ENCODE measurements around the gene DEPDC7.
"Not testable (repeated sequence)": the region's sequence is repeated elsewhere in the genome, so short reads cannot be mapped to it uniquely, and the experiment has no call there.

Gene DEPDC7

DNA sequence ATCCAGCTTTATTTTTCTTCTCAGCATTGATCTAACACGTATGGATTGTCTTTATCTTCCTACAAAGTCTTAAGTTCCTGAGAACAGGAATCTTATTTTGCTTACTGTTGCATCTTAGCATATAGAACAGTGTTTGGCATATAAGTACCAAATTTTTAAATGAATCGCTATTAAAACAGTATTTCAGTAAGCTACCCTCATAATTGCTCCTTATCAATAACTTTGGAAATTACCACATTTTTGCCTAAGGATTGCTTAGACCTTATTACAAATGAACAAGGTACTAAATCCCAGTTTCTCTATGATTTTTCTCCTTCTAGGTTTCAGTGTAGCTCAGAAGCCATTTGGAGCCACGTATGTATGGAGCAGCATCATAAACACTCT is 9.7 kb downstream of the DEPDC7 start:
- DNase-seq (ENCODE audit: low read depth in 3 of 3): no peak

DNA sequence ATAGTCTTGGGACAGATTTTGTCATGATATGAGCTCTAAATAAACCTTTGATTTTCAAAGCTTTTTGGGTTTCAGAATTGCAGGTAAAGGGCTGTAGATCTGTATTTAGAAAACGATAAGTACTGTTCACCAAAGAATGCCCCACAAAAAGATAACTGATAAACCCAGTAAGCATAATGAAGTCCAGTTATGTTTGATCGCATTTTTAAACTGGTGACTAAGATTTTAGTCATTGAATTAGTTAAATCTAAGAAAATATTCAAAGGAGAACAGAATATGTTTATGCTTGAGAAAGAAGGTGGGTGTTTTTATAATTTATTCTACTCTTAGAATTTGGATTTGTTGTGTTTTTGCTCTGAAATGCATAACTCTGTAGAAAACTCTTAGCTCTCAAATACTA is 11.6 kb downstream of the DEPDC7 start:
- no peak for DNase-seq (ENCODE audit: low read depth in 3 of 3)

DNA sequence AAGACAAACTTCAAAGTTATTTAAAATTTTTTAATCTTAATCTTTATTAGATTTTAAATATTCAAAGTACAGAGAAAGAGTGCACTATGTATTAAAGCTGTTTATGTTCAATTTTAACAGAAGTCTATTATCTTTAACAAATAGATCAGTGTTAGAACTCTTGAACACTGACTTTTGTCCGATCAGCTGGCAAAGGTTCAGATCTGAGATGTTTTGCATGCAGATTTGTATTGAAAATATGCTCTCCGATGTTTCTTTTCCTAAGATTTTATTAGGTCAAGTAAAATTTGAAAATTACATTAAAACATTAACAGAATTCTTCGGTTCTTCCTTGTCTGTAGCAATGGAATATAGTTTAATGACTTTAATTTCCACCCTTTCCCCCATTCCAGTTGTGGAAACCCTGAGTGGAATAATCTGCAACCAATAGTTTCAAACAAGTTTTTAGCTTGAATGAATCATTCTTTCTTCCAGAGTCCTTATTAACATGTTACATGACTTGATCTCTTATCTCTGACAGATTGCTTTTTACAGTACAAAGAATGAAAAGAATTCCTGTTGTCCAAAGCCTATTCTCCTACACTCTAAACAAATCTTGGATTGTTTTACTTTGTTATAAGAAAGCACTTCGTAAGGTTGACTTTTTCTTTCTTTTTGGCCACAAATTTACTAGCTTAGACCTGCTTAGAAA is 12.3 kb downstream of the DEPDC7 start:
- no peak for DNase-seq (ENCODE audit: low read depth in 3 of 3)

DNA sequence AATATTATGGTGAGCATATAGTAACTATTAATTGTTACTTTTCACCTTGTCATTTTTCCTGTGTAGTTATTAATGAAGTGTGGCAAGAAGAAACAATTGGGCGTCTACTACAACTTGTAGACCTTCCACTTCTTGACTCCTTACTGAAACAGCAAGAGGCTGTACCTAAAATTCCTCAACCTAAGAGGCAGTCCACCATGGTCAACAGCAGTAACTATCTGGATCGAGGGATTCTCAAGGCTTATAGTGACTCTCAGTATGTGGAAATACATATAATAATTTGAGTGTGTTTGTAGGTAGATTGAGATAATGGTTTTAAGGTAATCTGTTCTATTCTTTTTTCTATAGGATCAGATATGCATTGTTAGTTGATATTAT is 12.8 kb downstream of the DEPDC7 start:
- no peak for DNase-seq (ENCODE audit: low read depth in 3 of 3)

DNA sequence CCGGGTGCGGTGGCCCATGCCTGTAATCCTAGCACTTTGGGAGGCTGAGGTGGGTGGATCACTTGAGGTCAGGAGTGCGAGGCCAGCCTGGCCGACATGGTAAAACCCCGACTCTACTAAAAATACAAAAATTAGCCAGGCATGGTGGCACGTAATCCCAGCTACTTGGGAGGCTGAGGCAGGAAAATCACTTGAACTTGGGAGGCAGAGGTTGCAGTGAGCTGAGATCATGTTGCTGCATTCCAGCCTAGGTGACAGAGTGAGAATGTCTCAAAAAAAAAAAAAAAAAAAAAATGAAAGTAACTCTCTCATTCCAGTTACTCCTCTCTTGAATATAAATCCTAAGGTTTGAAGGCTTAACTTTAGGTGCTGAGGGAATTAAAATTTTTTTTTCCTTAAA is 13.5 kb downstream of the DEPDC7 start:
- not testable (repeated sequence) for DNase-seq (ENCODE audit: low read depth in 3 of 3)

DNA sequence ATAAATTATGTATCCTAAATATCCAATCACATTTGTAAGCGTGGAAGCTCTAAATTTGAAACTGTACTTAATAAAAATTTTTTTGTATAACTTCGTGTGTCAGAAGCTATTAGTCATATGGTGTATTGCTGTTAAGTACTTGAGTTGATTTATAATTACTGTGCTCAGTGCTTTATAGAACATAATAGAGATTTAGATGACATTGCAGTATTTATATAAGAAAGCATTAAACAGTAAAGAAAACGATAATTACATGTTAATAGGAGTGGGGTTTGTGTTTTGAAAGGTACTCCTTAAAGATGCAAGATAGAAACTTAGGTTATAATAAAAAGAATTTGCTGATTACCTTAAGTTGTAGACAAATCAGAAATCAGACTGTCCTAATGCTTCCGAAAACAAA is 17.8 kb downstream of the DEPDC7 start:
- no peak for DNase-seq (ENCODE audit: low read depth in 3 of 3)

DNA sequence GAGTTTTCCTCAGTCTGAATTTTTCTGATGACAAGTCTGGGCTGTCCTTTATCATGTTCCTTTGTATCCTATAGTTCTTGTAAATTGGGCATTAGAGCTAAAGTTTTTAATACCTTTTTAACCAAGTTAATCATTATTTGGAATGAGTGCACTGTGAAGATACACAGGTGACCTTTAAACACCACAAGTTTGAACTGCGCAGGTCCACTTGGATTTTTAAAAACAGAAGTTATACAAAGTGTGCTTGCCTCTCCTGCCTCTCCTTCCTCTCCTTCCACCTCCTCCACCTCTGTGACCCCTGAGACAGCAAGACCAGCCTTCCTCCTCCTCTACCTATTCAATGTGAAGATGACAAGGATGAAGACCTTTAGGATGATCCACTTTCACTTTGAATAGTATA is 19.3 kb downstream of the DEPDC7 start:
- DNase-seq (ENCODE audit: low read depth in 3 of 3): no peak

DNA sequence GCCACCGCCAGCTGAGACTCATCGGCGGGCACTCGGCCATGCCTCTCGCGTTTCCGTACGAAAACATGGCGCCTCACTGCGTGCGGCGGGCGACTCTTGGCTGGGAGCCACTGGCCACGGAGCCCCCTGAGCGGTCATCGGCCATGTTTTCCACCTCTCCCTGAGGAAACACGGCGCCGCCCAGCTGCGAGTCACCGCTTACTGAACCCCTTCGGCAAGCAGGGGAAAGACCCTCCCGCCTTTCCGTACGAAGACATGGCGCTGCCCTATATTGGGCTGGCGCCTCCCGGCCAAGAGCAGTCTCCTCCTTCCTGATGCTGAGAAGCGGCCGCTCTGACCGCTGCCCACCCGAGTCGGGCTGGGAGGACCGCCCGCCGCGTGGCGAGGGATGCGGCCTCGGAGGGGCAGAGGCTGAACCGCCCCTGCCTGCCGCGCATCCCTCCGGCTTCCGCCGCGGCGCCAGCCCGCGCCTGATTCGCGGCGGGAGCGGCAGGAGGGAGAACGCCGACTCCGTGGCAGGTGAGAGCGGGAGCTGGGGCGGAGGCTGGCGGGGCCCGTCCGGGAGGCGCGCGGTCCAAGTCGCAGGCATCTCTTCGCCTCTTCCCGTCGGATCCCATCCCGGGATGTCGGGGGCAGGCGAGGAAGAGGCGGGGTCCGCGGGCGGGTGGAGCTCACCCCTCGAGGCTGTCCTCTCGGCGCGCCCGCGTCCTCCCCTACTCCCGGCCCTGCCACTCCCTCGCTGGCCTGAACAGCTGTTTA is 23.8 kb downstream of the DEPDC7 start, which contains the start of gene TCP11L1:
Gene TCP11L1 (plus strand): TSS at position 299 of the 759 bp plus-strand sequence. CDS start 4,202 bp downstream, outside the sequence.
- DNase-seq (ENCODE audit: low read depth in 3 of 3): peak; percentile 27 to 72 (median 70)

DNA sequence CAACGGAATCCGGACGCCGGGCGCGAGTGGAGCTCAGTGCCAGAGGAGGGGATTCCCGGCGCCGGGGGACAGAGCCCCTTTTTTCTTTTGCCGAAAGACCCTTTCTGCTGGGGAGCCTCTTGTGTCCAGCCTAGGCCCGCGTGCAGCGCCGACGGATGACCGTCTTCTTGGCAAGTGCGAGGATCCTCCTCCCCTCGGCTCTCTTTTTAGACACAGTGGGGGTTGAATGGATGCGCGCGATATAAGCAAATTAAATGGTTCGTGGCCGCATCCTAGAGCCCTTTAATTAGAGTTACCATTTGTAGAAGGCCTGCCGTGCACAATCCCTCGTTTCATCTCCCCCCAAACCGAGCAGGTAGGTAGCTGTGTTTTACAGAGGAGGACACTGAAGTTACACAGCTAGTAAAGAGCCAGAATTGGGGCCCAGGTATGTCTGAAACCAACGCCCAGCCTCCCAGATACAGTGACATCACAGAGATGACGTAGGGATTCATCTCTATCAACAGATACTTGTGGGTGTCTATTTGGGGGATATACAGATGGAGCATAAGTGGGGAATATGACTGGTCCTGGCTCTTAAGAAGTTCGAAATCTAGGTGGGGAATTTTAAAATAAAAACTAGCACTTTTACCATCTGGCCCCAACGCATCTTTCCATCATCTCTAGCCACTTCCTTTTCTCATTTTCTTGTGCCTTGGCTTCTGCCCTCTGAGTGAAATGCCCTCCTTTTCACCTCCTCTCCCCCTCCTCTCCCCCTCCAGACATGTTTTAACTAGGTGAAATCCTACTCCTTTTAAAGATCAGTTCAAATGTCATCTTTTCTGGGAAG is 24.6 kb downstream of the DEPDC7 start:
- DNase-seq (ENCODE audit: low read depth in 3 of 3): peak in 2 of 3 donors; percentile 27 to 39

DNA sequence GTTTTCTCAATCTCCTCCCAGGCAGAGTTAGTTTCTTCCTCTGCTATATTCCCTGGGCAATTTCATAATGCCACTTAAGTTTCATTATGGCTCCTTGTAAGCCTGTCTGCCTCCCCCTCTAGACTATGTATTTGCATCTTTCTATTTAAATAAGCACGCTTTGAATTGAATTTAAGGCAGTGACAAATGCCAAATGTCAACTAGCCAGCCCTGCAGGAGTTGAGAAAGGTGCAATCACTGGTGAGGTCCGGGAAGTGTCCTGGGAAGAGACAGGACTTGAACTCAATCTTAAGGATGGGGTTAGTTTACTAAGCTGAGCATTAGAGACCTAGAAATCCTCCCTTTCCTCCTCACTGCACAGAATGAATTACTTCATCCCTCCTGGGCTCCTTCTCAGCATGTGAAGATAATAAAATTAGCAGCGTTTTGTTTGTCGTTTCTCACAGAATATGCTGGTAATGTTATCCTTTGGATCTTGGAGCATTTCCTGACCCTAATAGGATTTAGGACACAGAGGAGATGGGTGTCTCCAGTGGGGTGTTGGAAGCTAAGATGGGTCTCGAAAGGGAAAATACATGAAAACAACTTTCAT is 25.3 kb downstream of the DEPDC7 start:
- DNase-seq (ENCODE audit: low read depth in 3 of 3): no peak

DNA sequence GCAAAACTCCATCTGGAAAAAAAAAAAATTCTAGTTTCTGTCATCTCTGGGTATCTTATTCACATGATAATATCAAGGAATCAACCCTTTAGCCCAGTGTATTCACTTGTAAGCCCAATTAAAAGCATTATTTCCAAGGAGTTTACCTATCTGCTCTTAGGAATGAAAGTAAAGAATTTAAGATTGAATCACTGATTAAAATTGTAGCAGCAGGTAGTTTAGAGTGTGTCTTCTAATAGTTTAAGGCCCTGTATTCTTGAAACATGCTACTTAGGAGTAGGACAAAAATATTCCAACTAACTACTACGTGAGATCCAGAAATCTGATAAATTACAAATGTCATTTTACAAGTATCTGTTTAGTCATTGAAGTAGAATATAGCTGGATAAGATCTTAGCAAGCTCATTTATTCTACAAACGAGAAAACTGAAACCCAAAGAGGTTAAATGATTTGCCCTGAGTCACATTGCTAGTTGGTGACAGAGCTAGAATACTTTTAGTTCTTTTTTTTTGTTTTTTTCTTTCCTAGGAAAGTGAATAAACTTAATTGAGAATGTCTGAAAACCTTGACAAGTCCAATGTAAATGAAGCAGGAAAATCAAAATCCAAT is 27.6 kb downstream of the DEPDC7 start:
- no peak for DNase-seq (ENCODE audit: low read depth in 3 of 3)

DNA sequence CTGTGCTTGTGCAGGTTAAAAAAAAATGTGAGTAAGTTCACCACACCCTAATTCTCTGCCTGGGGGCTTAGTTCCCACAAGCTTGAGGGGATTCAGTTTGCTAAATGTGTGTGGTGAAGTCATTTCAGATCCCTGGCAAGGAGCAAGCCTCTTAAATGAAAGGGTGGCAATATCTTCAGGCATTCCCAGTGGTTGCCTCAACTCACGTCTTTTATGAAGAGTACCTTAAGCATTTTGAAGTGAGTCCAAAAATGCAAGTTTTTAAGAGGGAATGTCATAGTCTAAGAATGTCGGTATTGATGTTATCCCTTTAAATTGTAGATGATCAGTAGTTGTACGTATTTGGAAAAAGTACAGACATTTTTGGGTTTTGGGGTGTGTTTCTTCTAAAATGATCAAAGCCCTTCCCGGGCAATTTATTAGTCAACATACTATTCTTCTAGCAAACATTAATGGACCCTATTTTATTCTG is 28.6 kb downstream of the DEPDC7 start:
- no peak for DNase-seq (ENCODE audit: low read depth in 3 of 3)

DNA sequence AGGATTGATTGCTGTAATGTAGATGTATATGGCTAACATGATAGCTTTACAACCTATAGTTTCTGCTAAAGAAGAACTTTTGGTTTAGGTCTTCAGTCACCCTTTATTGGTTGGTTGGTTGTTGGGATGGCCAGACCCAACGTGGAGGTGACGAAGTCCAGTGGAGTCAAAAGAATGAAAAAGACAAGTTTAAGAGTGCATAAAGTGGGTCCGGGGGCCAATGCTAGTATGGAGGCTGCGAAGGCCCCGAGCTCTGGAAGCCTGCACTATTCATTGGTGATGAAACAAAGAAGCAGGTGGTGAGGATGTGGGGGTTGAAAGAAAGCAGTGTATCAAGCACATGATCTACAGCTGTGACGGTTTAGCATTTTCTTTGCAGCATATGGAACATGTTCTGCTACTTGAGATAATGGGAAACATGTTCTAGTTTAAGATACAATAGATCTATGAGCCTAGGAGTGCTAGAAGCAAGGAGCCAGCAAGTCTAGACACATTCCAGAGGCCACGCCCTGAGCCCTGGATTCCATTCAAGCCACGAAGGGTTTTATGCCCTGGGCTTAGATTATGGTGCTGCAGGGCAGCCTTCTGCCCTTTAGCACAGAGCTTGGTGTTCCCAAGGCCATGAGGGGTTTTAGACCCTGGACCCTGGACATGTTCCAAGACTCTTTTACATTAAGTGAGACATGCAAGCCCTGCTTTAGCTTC is 30.0 kb downstream of the DEPDC7 start:
- DNase-seq (ENCODE audit: low read depth in 3 of 3): no peak

DNA sequence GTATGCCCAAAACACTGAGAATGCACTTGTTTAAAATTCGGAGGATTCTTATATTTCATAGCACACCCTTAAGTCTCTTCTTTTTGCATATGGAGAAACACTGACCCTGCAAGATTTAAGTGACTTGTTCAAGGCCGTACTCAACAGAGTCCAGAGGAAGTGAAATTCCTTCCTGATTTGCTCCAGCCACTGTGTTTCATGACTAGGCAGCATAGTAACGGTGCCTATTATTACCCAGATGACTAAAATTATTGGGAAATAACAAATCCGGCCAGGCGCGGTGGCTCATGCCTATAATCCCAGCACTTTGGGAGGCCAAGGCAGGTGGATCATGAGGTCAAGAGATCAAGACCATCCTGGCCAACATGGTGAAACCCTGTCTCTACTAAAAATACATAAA is 33.0 kb downstream of the DEPDC7 start:
- not testable (repeated sequence) for DNase-seq (ENCODE audit: low read depth in 3 of 3)

DNA sequence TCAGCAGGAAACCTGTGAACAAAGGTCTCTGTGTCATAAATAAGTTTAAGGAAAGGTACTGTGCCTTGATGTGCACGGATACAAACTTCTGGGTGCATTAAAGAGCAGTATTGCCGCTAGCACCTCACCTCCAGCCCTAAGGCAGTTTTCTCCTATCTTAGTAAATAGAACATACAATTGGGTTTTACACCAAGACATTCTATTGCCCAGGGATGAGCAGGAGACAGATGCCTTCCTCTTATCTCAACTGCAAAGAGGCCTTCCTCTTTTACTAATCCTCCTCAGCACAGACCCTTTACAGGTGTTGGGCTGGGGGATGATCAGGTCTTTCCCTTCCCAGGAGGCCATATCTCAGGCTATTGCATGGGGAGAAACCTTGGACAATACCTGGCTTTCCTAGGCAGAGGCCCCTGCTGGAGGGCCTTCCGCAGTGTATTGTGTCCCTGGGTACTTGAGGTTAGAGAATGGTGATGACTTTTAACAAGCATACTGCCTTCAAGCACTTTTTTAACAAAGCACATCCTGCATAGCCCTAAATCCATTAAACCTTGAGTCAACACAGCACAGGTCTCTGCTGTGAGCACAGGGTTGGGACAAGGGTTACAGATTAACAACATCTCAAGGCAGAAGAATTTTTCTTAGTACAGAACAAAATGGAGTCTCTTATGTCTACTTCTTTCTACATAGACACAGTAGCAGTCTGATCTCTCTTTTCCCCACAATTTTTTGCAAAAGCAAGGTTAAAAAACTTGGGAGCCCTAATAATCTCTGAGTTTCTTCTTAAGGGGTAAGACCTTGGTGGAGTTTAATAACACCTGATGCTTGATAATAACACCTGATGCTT is 34.1 kb downstream of the DEPDC7 start:
- not testable (repeated sequence) for DNase-seq (ENCODE audit: low read depth in 3 of 3)

DNA sequence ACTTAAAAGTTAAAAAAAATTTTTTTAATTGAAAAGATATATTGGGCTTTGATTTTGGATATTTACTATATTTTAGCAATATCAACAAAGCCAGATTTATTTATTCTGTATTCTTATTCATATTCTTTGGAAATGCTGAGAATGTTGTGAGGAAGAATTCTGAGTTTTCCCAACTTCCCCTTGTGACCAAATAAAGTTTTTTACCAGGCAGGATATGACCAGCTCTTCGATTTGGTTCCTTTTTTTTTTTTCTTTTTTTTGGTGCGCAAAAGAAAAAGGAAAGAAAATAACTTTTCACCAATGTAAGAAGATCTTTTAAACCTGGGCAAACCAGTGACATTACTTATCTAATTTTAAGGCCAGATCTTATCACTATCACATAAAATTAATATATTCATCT is 36.6 kb downstream of the DEPDC7 start:
- no peak for DNase-seq (ENCODE audit: low read depth in 3 of 3)

DNA sequence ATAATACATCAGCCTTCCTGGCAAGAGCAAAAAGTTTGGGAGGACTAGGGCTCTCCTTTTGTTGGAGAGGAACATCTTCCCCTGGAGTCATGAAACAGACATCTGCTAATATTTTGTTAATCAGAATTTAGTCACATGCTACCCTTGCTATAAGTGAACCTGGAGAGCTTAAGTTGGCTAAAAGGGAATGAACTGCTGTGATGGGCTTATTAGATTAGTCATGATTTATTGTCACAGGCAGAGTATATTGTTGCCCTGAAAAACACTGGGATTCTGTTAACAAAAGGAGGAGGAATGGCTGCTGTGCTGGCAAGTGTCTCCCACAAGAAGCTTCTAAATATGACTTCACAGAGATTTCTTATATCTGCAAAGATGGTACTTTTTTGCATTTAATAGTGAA is 39.7 kb downstream of the DEPDC7 start:
- DNase-seq (ENCODE audit: low read depth in 3 of 3): no peak

DNA sequence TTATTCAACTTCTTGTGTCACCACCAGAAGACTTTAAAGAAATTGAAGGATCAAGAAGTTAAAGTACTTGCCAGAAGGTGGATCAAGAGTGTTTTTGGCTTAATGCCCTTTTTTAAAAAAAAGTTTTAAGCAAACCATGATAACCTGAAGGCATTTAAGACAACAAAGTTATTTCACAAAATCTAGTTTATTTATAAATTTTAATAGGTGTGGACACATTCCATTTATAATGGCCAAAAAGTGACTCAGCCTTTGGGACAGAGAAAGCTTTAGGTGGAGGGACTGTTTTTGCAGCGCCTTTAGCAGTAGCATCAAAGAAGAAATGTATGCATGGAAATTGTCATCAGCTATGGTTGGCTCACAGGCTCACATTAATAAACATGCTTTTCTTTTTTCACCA is 41.6 kb downstream of the DEPDC7 start:
- DNase-seq (ENCODE audit: low read depth in 3 of 3): no peak

DNA sequence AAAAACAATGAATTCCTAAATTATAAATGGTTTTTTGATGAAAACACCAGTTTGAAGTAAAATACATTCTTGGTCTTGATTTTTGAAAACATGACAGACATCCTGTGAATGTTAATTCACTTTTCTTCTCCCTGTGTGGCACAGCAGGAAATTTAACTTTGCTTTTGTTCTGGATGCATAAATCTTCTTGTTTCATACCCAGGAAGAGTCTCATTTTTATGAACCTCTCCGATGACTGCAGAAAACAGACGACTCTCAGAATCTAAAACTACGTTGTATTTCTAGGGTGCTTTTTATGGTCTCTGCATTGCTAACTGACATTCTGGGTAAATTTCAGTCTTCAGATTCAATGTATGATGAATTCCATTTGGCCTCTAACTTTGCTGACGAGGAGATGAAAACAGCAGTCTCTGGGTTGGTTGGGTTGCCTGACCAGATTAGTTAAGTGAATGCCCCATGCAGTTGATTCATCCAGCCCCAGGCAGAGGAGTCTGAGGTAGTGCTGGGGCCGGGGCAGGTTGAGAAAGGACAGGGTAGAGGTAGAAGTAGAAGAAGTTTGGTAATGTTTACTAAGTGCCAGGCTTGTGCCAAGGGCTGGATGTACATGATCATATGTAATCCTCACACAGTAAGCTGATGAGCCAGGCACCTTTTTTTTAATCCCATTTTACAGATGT is 43.8 kb downstream of the DEPDC7 start:
- no peak for DNase-seq (ENCODE audit: low read depth in 3 of 3)
